GM04504 (cell line): Measurements from ENCODE around the gene MFAP2.

ENCODE experiments used
- DNase-seq: peaks from one replicate; pipeline ENCODE4 v3.0.0-alpha.2; 2012; ENCODE audit warnings: low read depth

Gene MFAP2

GRCh38 chr1:16980473-16981268 is at the start of gene MFAP2:
Gene MFAP2 (minus strand): TSS chr1:16980620. CDS start chr1:16978273, 2,347 bp downstream.
- no peak for DNase-seq

DNA sequence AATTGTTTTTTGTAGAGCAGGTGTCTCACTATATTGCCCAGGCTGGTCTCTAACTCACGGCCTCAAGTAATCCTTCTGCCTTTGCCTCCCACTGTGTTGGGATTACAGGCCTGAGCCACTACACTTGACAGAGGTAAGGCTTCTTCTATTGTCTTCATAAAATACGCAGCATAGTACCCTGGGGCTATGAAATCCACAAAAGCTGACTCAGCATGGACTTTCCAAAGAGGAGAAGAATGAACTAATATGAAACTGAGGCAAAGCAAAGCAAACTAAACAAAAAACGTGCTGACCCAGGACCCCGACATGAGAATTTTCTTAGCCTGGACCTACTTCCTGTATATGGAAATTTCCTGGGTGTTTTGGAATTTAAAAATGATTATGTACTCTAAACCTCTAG is 49.8 kb upstream of the MFAP2 start:
- no peak for DNase-seq

GRCh38 chr1:17028662-17029188 is 48.3 kb upstream of the MFAP2 start:
- DNase-seq: no peak

- no peak for DNase-seq
Observed at GRCh38 chr1:17027900-17028299, 47.5 kb upstream of the MFAP2 start.

- peak; percentile 67 for DNase-seq
Observed at GRCh38 chr1:17027403-17027802, 47.0 kb upstream of the MFAP2 start.

- DNase-seq: no peak
Observed at GRCh38 chr1:17024721-17025120, 44.3 kb upstream of the MFAP2 start.

- no peak for DNase-seq
Observed at GRCh38 chr1:17023573-17023972, 43.2 kb upstream of the MFAP2 start.

GRCh38 chr1:17023102-17023501 is 42.7 kb upstream of the MFAP2 start:
- DNase-seq: no peak

GRCh38 chr1:17021896-17022295 is 41.5 kb upstream of the MFAP2 start:
- DNase-seq: no peak

DNA sequence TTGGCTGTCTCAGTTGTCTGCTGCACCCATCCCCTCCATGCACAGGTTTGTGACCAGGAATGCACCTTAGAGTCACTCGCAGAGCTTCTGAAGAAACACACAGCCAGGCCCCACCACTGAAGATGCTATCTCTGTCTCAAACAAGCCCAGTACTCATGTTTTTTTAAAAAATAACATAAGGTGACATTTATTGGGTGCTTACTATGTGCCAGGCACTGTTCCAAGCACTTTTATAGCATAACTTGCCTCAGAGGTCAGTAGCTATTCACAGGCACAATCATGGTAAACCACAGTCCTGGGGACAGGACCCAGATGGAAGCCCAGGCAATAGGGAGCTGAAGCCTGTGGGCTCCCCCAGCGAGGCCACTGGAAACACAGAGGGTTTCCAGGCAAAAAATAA is 40.1 kb upstream of the MFAP2 start:
- no peak for DNase-seq

DNA sequence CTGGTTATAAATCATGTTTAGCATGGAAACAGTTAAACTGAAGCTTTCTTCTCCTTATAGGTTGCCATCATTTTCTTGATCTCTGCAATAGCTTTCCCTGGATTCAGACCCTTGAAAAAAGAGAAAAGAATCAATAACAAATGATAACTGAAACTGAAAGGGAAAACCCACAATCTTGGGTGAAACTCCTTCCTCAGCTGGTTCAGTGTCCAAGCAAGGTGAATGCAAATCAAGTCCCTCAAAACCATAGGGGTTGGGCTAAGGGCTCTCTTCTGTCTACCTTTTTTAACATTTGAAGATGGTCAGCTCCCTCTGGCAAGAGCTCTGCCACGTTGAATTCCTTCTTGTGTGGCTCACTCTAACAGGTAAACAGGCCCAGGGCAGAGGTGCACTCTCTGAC is 38.4 kb upstream of the MFAP2 start:
- DNase-seq: no peak

DNA sequence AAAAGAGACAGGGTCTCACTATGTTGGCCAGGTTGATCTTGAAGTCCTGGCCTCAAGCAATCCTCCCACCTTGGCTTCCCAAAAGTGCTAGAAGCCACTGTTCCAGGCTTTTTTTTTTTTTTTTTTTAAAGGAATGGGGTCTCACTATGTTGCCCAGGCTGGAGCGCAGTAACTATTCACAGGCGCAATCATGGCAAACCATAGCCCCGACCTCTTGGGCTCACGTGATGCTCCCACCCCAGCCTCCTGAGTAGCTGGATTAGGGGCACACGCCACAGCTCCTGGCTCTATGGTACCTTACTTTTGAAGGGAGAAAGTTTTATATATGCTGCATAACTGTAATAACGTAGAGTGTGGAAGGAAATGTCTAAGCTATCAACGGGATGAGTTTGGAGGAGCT is 37.0 kb upstream of the MFAP2 start:
- no peak for DNase-seq

DNA sequence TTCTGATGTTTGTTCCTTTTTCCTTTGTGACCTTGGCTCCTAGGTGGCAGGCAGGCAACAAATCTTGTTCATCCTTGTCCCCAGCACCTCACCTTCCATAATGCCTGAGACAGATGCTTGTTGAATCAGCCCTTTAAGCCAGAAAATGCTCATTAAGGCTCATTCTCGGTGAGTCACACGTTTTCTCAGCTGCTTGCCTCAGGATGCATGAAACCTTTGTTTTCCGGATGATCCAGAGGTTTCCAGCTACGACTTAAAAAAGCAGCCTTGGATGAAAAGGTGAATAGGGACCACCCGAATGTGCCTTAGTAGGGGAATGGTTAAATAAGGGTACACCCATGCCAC is 35.9 kb upstream of the MFAP2 start:
- DNase-seq: no peak

GRCh38 chr1:17014671-17015567 is 34.5 kb upstream of the MFAP2 start:
- no peak for DNase-seq

- DNase-seq: no peak
Observed at GRCh38 chr1:17013491-17014320, 33.3 kb upstream of the MFAP2 start.

- DNase-seq: no peak
Observed at GRCh38 chr1:17012775-17013490, 32.5 kb upstream of the MFAP2 start.

DNA sequence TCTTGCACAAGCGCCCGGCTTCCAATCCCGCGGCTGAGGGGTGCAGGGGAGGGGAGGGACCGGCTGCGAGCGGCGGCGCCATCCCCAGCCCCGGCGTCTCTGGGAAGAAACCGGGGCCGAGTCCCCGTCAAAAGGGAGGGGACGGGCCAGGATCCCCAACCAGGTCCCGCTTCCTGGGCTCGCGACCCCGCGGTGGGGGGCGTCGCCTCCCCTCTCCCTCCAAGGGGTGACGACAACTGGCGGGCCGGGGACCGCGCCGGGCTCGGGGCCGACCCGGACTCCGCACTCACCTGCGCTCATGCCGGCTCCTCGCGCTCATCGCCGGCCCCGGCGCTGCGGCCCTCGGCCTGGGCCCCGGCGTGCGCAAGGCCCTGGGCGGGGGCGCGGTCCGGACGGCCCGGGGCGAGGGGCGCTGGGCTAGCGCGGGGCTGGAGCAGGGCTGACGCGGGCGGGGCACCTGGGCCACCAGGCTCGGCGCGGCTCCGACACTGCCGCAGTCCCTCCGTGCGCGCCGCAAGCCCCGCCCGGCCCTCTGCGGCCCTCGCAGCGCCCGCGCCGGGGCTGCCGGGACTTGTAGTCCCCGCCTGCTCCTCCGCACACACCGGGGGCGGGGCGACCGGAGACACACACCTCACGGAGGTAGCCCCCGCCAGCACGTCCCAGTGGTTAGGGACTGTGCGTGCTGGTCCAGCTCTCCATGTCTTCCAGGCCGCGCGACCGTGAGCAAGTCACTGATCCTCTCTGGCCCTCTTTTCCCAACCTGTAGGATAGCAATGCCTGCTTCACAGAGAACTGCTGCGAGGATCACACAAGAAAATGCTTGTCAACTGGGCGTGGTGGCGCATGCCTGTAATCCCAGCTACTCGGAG is 31.3 kb upstream of the MFAP2 start, which contains the start of gene ATP13A2:
ATP13A2 (minus strand) TSS at position 490 of the 869 bp plus-strand sequence; CDS start at position 300, 190 bp downstream.
- DNase-seq: no peak

DNA sequence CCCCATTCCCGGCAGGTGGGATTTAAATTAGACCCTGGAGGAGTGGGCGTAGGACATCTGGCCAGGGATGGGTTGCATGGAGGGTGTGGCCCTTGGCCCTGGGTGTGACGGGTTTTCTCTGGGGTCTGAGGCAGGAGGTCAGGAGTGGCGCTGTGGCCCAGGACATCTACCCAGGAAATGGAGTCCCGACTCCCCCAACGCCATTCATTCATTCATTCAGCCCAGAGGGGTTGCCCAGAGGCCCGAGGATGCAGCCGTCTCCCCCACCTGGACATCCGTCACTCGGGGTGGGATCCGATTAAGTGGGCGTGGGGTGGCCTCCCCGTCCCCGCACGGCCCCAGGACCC is 30.6 kb upstream of the MFAP2 start:
- DNase-seq: no peak

DNA sequence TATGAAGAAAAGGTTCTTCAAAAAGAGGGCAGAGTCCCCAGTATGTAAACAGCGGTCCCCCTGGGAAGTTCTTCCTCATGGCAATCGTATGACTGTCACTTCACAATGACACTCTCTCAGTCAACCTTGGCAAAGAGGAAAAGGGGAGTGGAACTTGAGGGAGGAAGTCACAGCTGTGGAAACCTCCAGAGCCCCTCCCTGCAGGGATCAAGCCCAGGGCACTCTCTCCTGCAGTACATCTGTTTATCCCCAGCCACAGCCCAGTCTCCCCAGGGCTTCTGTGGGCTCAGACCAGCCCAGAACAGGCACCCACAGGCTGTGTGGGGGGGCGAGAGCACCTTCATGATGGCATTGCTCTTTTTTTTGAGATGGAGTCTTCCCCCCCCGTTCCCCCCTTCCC is 29.3 kb upstream of the MFAP2 start:
- no peak for DNase-seq

DNA sequence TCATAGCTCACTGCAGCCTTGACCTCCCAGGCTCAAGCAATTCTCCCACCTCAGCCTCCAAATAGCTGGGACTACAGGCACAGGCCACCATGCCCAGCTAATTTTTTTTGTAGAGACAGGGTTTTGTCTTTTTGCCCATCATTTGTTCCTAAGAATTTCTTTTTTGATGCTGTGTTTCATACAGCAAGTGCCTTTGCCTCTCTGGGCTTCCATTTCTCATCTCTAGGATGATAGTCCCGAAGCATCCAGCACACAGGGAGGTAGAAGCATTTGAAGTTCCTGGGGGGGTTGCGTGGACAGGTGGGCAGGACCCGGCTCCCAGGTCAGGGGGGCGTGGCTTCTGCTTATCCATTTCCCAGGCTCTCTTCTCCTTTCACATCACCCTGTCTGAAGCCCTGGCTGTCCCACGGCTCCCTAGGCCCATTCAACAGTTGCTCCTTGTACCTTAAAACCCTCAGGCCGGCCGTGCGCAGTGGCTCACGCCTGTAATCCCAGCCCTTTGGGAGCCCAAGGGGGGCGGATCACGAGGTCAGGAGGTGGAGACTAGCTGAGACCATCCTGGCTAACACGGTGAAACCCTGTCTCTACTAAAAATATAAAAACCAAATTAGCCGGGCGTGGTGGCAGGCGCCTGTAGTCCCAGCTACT is 27.9 kb upstream of the MFAP2 start:
- no peak for DNase-seq
